GOT3 (cell line): ENCODE results near the gene NR3C2.

Experiments
- DNase-seq: peaks from one replicate; lab custom pipeline; 2025; ENCODE audit warnings: mixed read lengths; lab: John Stamatoyannopoulos, UW

NR3C2 gene

DNA sequence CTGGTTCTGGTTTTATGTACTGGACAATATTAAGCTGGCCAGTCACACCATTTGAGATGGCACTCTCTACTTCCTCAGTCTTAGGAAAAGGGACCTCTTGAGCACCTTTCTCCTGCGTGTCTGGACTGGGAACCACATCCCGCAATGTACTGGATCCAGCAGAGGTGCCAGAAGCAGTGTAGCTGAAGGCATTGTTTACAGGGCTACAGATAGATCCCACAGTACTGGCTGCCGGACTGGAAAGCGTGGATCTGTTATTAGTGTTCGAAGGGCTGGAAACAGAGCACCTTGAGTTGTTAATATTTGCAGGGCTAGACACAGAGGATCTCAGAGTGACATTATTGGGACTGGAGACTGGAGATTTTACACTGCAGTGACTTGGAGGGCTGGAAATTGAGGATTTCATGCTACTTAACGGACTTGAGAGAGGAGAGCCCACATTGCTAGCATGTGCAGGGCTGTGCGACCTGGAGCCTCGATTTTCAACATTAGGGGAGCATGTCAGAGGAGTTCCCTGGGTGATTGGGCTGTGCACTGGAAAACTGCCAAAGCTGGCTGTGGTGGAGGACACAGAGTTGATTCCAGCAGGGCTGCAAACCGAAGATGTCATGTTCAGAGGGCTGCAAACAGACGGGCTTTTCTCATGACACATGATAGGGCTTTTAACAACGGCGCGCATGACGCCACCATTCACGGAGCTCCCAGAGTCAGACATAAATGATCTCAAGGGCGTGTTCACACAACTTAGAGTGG, 6.4 kb downstream of the NR3C2 start:
- no peak for DNase-seq

DNA sequence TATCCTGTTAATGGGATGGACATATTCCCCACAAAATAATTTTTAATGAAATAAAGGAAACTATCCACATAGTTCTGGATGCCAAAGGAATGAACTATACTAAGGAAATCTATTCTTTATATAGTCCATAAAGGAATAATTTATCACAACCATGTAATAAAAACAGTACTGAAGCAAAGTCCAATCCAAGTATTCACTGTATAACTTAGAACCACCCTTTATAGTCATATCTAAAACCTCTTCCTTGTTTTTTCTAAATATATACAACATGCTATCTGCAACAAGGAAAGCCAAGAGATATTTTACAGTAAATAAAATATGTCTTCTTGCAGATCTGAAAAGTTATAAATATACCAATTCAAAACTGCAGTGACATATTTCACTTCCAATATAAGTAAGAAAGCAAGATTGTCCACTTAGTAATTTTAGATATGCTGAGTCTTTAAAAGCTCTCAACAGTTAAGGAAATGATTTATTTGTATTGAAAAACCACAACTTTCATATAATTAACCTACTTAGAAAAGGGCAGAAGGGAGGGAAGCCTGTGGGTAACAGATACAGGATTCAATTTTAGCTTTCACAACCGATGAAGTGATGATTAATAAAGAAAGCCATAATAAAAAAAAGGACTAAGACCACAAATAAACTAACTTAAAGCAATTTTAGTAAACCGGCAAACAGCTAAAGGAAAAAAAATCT, 8.0 kb downstream of the NR3C2 start:
- no peak for DNase-seq

GRCh38 chr4:148431401-148431800, 10.8 kb downstream of the NR3C2 start:
- no peak for DNase-seq

DNA sequence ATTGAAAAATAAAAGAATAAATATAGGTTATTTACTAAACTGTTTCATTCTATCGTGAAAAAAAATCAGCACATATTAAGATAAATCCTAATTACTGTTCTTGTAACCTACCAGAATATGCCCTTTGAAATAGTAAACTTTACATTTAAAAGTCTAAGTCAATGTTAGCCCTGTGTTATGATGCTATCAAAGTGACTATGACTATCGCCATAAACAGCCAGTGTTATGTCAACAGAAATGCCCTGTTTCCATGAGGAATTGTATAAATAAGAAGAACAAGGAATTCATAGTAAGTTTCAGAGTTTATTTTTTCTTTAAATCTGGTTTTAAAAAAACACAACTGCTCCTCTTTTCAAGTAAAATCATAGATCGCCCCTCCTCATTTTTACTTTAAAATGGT, 11.4 kb downstream of the NR3C2 start:
- no peak for DNase-seq

- no peak for DNase-seq
Measured at GRCh38 chr4:148429206-148429605, 13.0 kb downstream of the NR3C2 start.

DNA sequence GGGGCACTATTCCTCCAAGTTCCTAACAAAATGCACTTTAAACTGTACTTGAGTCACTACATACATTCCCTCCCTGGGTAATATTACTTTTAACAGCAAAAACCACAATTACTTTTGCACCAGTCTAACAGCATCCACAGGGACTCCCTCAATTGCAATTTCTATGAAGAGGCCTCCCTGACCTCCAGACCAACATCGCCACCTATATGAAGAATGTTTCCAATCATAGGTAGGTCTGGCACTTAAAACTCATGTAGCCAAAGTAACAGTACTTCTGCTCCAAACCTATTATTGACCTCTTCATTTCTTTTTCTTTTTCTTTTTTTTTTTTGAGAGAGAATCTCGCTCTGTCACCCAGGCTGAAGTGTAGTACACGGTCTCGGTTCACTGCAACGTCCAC, 15.6 kb downstream of the NR3C2 start:
- DNase-seq, result no peak

GRCh38 chr4:148425327-148426110, 16.7 kb downstream of the NR3C2 start:
- DNase-seq, result no peak

GRCh38 chr4:148420397-148420796, 21.8 kb downstream of the NR3C2 start:
- no peak for DNase-seq

DNA sequence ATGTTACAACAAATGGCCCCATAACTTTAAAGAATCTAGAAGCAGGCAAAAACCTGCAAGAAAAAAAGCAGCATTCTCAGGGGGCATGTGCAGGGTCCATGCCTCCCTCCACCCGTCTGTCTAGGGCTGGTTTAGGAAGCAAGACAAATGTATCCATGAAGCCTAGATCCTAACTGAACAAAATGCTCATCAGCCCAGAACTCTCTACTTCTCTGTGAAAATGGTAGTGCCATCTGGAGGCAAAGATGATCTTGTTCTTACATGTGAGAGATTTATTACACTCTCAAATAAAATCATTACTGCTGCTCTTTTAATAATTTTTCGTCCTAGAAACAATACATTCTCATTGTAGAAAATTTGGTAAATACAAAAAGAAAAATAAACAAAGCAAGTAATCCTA, 26.7 kb downstream of the NR3C2 start:
- DNase-seq, result no peak

GRCh38 chr4:148412460-148412994, 29.7 kb downstream of the NR3C2 start:
- no peak for DNase-seq

GRCh38 chr4:148405161-148405893, 36.9 kb downstream of the NR3C2 start:
- no peak for DNase-seq

DNA sequence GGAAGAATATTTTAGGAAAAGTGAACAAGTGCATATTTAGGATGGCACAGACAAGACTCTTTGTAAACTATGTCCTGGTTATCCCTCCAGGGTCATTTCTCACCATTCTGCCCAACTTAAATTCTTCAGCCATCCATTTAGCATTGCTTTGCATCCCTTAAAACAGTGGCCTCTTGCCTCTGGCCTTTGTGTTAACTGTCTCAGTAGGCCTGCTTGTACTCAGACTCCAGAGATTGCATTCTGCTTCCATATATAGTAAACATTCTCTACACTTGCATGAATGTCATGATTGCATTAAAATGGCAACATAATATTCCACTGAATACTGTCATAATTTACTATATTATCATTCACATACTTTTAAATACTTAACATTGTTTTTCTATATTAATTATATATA, 43.2 kb downstream of the NR3C2 start:
- DNase-seq, result no peak

DNA sequence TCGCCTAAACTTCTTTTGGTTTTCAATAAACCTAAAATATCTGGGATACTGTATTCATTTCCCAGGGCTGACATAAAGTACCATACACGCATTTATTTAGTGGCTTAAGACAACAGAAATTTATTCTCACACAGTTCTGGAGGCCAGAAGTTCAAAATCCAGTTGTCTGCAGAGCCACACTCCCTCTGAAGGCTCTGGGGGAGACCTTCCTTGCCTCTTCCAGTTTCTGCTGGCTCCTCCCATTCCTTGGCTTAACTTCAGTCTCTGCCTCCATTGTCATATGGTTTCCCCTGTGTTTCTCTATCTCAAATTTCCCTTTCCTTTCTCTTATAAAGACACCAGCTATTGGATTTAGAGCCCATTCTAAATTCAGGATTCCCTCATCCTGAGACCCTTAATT, 44.4 kb downstream of the NR3C2 start:
- no peak for DNase-seq

GRCh38 chr4:148396986-148397673, 45.1 kb downstream of the NR3C2 start:
- no peak for DNase-seq

DNA sequence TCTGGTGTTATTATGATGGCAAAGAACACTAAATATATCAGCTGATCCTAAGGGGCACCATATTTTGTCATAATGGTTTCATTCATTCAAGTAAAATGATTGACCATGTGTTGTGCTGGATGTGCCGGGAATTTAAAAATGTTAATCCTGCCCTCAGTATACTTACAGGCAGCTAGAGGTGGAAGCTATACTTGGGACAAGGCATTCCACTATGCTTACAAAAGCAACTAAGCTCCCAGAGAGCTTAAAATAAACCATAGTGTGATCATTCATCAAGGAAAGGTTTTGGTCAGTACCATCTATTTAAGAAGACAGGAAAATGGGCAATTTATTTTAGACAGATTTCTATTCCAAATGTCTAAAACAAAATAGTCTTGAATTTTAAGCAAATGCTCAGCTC, 46.4 kb downstream of the NR3C2 start:
- DNase-seq, result no peak

GRCh38 chr4:148391056-148391455, 51.2 kb downstream of the NR3C2 start:
- DNase-seq, result no peak

DNA sequence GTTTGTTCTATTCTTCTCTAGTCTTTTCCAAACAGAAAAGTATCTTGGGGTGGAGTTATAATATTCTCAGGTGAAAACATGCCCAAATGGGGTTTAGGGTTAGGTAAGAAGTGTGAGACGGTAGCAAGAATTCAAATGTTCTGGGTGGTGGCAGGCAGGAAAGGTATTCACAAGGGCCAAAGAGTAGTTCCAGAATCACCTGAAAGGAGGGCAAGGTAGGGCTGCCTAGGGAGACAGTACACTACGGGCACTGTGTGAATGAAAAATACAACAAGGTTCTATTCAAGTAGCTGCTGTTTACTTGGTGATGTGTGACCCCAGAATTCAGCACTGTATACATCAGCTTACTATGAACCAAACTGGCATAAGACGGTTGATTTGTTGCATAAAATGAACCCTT, 51.9 kb downstream of the NR3C2 start:
- DNase-seq, result no peak

DNA sequence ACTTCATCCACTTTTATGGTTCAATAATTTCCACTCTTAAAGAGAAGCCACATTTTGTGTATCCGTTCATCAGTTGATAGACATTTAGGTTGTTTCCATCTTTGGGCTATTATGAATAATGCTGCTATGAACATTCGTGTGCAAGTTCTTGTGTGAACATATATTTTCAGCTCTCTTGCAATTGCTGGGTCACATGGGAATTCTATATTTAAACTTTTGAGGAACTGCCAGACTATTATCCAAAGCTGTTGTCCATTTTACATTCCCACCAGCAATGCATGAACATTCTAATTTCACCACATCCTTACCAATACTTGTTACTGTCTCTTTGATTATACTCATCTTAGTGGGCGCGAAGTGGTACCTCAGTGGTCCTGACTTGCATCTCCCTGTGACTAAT, 61.9 kb downstream of the NR3C2 start:
- DNase-seq, result no peak

DNA sequence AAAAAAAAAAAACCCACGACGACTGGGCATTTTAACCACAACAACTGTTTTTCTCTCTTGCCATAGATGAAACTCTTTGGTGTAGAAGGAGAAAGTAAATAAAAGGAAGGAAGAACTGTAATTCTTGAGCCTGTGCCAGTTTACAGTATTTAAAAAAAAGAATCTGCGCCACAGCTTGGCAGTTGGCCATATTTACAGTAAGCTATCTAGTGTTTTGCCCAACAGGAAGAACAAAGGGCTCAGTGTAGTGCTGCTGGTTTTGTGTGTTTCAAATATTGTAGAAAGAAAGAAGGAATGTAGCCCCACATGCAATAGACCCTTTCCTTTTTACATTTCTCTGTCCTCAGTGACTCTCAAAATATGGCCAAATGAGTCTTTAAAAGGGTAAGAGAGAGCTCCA, 66.1 kb downstream of the NR3C2 start:
- no peak for DNase-seq

- no peak for DNase-seq
Measured at GRCh38 chr4:148375584-148375983, 66.6 kb downstream of the NR3C2 start.

DNA sequence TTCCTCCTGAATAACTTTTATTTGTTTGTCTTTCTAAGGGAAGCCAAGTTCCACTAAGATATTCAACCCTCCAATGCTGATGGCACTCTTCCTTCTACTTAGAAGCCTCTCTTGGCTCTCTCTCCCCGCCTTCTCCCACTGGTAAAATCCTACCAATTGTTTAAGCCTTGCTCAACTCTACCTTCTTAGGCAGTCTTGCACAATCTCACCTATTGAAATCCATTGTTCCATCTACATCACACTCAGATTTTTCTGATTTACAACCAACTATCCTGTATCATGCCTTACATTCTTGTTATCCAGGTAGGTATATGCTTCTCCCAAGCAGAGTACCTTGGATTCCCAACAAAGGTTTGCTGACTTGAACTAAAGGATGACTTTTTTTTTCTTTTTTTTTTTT, 69.1 kb downstream of the NR3C2 start:
- no peak for DNase-seq
